ENCODE measurements around the gene TMEM181. TPM values are rescaled to one million over a fixed set of nuclear protein-coding genes. Genes with fewer than 3 reads are reported as not detected.

The TMEM181 gene
- total and polyA plus RNA-seq, 2 donors (not counting 1 experiment from before 2014, with no cell fraction given): 2.8 to 9.3 TPM

GRCh38 chr6:158536891-158537798, 22.7 kb upstream of the TMEM181 start:
- Histone ChIP-seq H3K9me3 (ENCODE audit: control extremely low read depth in 1 of 3, control insufficient read depth in 2 of 3, insufficient read depth in 1 of 3, low read length in 2 of 3) (peaks cover 0 to 22% (median 0%) of the 10 kb centered on the region in 3 donors), H3K27me3 (replicated peaks in 1 of 4; ENCODE audit: control extremely low read depth in 1 of 4, control insufficient read depth in 3 of 4, insufficient read depth in 4 of 4, low read length in 3 of 4) (peaks cover 0 to 62% (median 29%) of the 10 kb centered on the region in 4 experiments), H3K4me3 (ENCODE audit: control extremely low read depth in 1 of 5, extremely low read depth in 1 of 5, insufficient read depth in 1 of 5, low read depth in 2 of 5, low read length in 4 of 5) (peak overlapping the region in 4 of 5 experiments; percentile 6 to 57 (median 48)), H3K79me2 (ENCODE audit: control insufficient read depth, insufficient read depth, low read length) (no peaks in the 10 kb centered on the region), H4K20me1 (ENCODE audit: control insufficient read depth, insufficient read depth, low read length, poor library complexity, severe bottlenecking) (no peaks in the 10 kb centered on the region), H3K27ac (ENCODE audit: low read length in 2 of 2) (no peak overlapping the region), H3K9ac (ENCODE audit: low read length) (peak overlapping the region; percentile 58), H3K36me3 (replicated peaks in 1 of 2; ENCODE audit: control extremely low read depth in 1 of 2, control insufficient read depth in 1 of 2, extremely low read depth in 1 of 2, insufficient read depth in 2 of 2, low read length in 1 of 2) (no peaks in the 10 kb centered on the region), H3K4me2 (replicated peaks; ENCODE audit: low read depth, low read length, poor library complexity, severe bottlenecking) (peak overlapping the region; percentile 87), H3K4me1 (ENCODE audit: control insufficient read depth in 2 of 2, insufficient read depth in 2 of 2, low read length in 2 of 2) (peaks cover 8 to 18% of the 10 kb centered on the region in 2 donors), H2AFZ (ENCODE audit: insufficient read depth, low read depth, low read length, poor library complexity, severe bottlenecking) (peak overlapping the region; percentile 42)
- Mint-ChIP-seq H3K27ac (no peak overlapping the region), H3K4me1 (peaks cover 6% of the 10 kb centered on the region), H3K4me3 (peak overlapping the region; percentile 65), H3K9me3 (ENCODE audit: insufficient read depth) (no peaks in the 10 kb centered on the region), H3K27me3 (peaks cover 56% of the 10 kb centered on the region)
- DNase-seq (peak; percentile 13), ATAC-seq (ENCODE audit: low read depth) (no peak)
- intact Hi-C loops (cut with micrococcal nuclease): loop anchor here (1.0 kb wide), 1 partner anchor 23 kb away; the partner anchor contains the start of gene TMEM181
- CTCF ChIA-PET: no interaction called here
- POLR2A ChIA-PET: no interaction called here
- no peak for TF ChIP-seq CTCF (IDR thresholded peaks at IDR 0.05)
- TF ChIP-seq EZH2 (IDR thresholded peaks at IDR 0.05; ENCODE audit: borderline replicate concordance, insufficient read depth, low read depth, low read length, poor library complexity, severe bottlenecking): no peak
- WGBS (ENCODE audit: insufficient coverage): 4% methylated on average over 80 of the region's 94 CpGs

GRCh38 chr6:158538741-158539140, 21.1 kb upstream of the TMEM181 start:
- Histone ChIP-seq H3K36me3 (replicated peaks in 1 of 2; ENCODE audit: control extremely low read depth in 1 of 2, control insufficient read depth in 1 of 2, extremely low read depth in 1 of 2, insufficient read depth in 2 of 2, low read length in 1 of 2) (no peaks in the 10 kb centered on the region), H3K9me3 (ENCODE audit: control extremely low read depth in 1 of 3, control insufficient read depth in 2 of 3, insufficient read depth in 1 of 3, low read length in 2 of 3) (peaks cover 0 to 8% (median 0%) of the 10 kb centered on the region in 3 donors), H4K20me1 (ENCODE audit: control insufficient read depth, insufficient read depth, low read length, poor library complexity, severe bottlenecking) (no peaks in the 10 kb centered on the region), H2AFZ (ENCODE audit: insufficient read depth, low read depth, low read length, poor library complexity, severe bottlenecking) (no peak overlapping the region), H3K27me3 (replicated peaks in 1 of 4; ENCODE audit: control extremely low read depth in 1 of 4, control insufficient read depth in 3 of 4, insufficient read depth in 4 of 4, low read length in 3 of 4) (peaks cover 0 to 64% (median 29%) of the 10 kb centered on the region in 4 experiments), H3K4me1 (ENCODE audit: control insufficient read depth in 2 of 2, insufficient read depth in 2 of 2, low read length in 2 of 2) (peaks cover 8 to 18% of the 10 kb centered on the region in 2 donors), H3K4me2 (replicated peaks; ENCODE audit: low read depth, low read length, poor library complexity, severe bottlenecking) (no peak overlapping the region), H3K4me3 (ENCODE audit: control extremely low read depth in 1 of 5, extremely low read depth in 1 of 5, insufficient read depth in 1 of 5, low read depth in 2 of 5, low read length in 4 of 5) (no peak overlapping the region), H3K79me2 (ENCODE audit: control insufficient read depth, insufficient read depth, low read length) (no peaks in the 10 kb centered on the region), H3K9ac (ENCODE audit: low read length) (no peak overlapping the region), H3K27ac (ENCODE audit: low read length in 2 of 2) (no peak overlapping the region)
- TF ChIP-seq CTCF (IDR thresholded peaks at IDR 0.05) (no peak), EZH2 (IDR thresholded peaks at IDR 0.05; ENCODE audit: borderline replicate concordance, insufficient read depth, low read depth, low read length, poor library complexity, severe bottlenecking) (no peak)
- intact Hi-C loops (cut with micrococcal nuclease): no loop called here
- peak overlapping the region; percentile 39 for H3K4me3 Mint-ChIP-seq
- no peak for DNase-seq
- H3K9me3 Mint-ChIP-seq (ENCODE audit: insufficient read depth): no peaks in the 10 kb centered on the region
- POLR2A ChIA-PET: no interaction called here
- WGBS (ENCODE audit: insufficient coverage): 62% methylated on average over 2 of the region's 2 CpGs
- no peak for ATAC-seq (ENCODE audit: low read depth)
- CTCF ChIA-PET: no interaction called here
- H3K4me1 Mint-ChIP-seq: peaks cover 6% of the 10 kb centered on the region
- H3K27ac Mint-ChIP-seq: no peak overlapping the region
- H3K27me3 Mint-ChIP-seq: peaks cover 56% of the 10 kb centered on the region
